Measurements from ENCODE around the gene KHDRBS1. TPM values are rescaled to one million over a fixed set of nuclear protein-coding genes. Genes with fewer than 3 reads are reported as not detected.
"Not testable (repeated sequence)": the region's sequence is repeated elsewhere in the genome, so short reads cannot be mapped to it uniquely, and the experiment has no call there.

The KHDRBS1 gene
- total and polyA plus RNA-seq, 7 experiments from 2014 or later: 89.2 to 162 (median 116) TPM

- no peaks in the 10 kb centered on the region for H3K9me3 Mint-ChIP-seq
- H3K36me3 Mint-ChIP-seq: peaks cover 0 to 7% (median 0%) of the 10 kb centered on the region in 5 donors
- POLR2A ChIA-PET: interaction anchor here (1.1 kb wide), 1 partner anchor 49 kb away, joined by 3 read pairs; the partner anchor contains the start of gene PTP4A2
- H3K4me1 Mint-ChIP-seq: peaks cover 29 to 66% (median 53%) of the 10 kb centered on the region in 7 donors
- no peaks in the 10 kb centered on the region for H3K27me3 ChIP-seq (ENCODE audit: control insufficient read depth in 2 of 2, insufficient read depth in 2 of 2, low read length in 2 of 2)
- ATAC-seq (no peak), DNase-seq (no peak)
- no peaks in the 10 kb centered on the region for H3K9me3 ChIP-seq (ENCODE audit: control insufficient read depth in 2 of 3, low read length in 3 of 3)
- H3K4me3 Mint-ChIP-seq: no peak overlapping the region
- H3K27ac Mint-ChIP-seq: peak overlapping the region in 8 of 9 donors; percentile 36 to 86 (median 70)
- no peaks in the 10 kb centered on the region for H3K36me3 ChIP-seq (ENCODE audit: control insufficient read depth in 2 of 3, insufficient read depth in 3 of 3, low read length in 3 of 3)
- CTCF ChIA-PET: interaction anchor here (0.9 kb wide), 1 partner anchor 48 kb away, joined by 3 read pairs; no protein-coding TSS in a partner anchor
- peaks cover 40 to 47% of the 10 kb centered on the region in 2 donors for H3K4me1 ChIP-seq (ENCODE audit: control insufficient read depth in 2 of 2, insufficient read depth in 2 of 2, low read length in 2 of 2)
- no peak overlapping the region for H3K27ac ChIP-seq (ENCODE audit: low read depth, low read length)
- intact Hi-C loops (cut with micrococcal nuclease): no loop called here
- H3K27me3 Mint-ChIP-seq: no peaks in the 10 kb centered on the region
- H3K4me3 ChIP-seq (ENCODE audit: low read length): no peak overlapping the region
Measured at GRCh38 chr1:31987135-31987619, 26.5 kb upstream of the KHDRBS1 start.

GRCh38 chr1:31989964-31990363, 23.7 kb upstream of the KHDRBS1 start:
- ATAC-seq (no peak), DNase-seq (no peak)
- CTCF ChIA-PET: interaction anchor here (1.4 kb wide), 1 partner anchor 14 kb away, joined by 5 read pairs; no protein-coding TSS in a partner anchor
- Histone ChIP-seq H3K4me1 (ENCODE audit: control insufficient read depth in 2 of 2, insufficient read depth in 2 of 2, low read length in 2 of 2) (peaks cover 19 to 20% of the 10 kb centered on the region in 2 donors), H3K27ac (ENCODE audit: low read depth, low read length) (no peak overlapping the region), H3K27me3 (ENCODE audit: control insufficient read depth in 2 of 2, insufficient read depth in 2 of 2, low read length in 2 of 2) (no peaks in the 10 kb centered on the region), H3K9me3 (ENCODE audit: control insufficient read depth in 2 of 3, low read length in 3 of 3) (no peaks in the 10 kb centered on the region), H3K36me3 (ENCODE audit: control insufficient read depth in 2 of 3, insufficient read depth in 3 of 3, low read length in 3 of 3) (no peaks in the 10 kb centered on the region), H3K4me3 (ENCODE audit: low read length) (no peak overlapping the region)
- Mint-ChIP-seq H3K27ac (peak overlapping the region in 7 of 9 donors; percentile 3 to 82 (median 64)), H3K36me3 (no peaks in the 10 kb centered on the region), H3K9me3 (no peaks in the 10 kb centered on the region), H3K4me3 (no peak overlapping the region), H3K4me1 (peaks cover 14 to 41% (median 31%) of the 10 kb centered on the region in 7 donors), H3K27me3 (no peaks in the 10 kb centered on the region)
- POLR2A ChIA-PET: interaction anchor here (0.7 to 0.8 kb wide), 2 partner anchors 8 to 14 kb away, joined by 3 to 4 read pairs; no protein-coding TSS in a partner anchor
- intact Hi-C loops (cut with micrococcal nuclease): no loop called here

- POLR2A ChIA-PET: interaction anchor here (0.6 to 1.1 kb wide), 3 partner anchors 9 to 516 kb away, joined by 3 to 4 read pairs (median 3); no protein-coding TSS in a partner anchor
Measured at GRCh38 chr1:31991182-31991581, 22.5 kb upstream of the KHDRBS1 start.

GRCh38 chr1:31995263-31995662, 18.4 kb upstream of the KHDRBS1 start:
- Mint-ChIP-seq H3K27me3 (no peaks in the 10 kb centered on the region), H3K27ac (no peak overlapping the region), H3K36me3 (no peaks in the 10 kb centered on the region), H3K4me1 (peaks cover under 1 to 14% (median 8%) of the 10 kb centered on the region in 7 donors), H3K4me3 (no peak overlapping the region), H3K9me3 (no peaks in the 10 kb centered on the region)
- DNase-seq (no peak), ATAC-seq (no peak)
- no peaks in the 10 kb centered on the region for H3K36me3 ChIP-seq (ENCODE audit: control insufficient read depth in 2 of 3, insufficient read depth in 3 of 3, low read length in 3 of 3)
- ChIA-PET CTCF (no interaction called here), POLR2A (interaction anchor here (0.6 to 0.9 kb wide), 2 partner anchors 37 to 74 kb away, joined by 3 to 7 read pairs; no protein-coding TSS in a partner anchor)
- intact Hi-C loops (cut with micrococcal nuclease): no loop called here
- H3K9me3 ChIP-seq (ENCODE audit: control insufficient read depth in 2 of 3, low read length in 3 of 3): no peaks in the 10 kb centered on the region
- no peaks in the 10 kb centered on the region for H3K4me1 ChIP-seq (ENCODE audit: control insufficient read depth in 2 of 2, insufficient read depth in 2 of 2, low read length in 2 of 2)
- H3K27ac ChIP-seq (ENCODE audit: low read depth, low read length): no peak overlapping the region
- H3K4me3 ChIP-seq (ENCODE audit: low read length): no peak overlapping the region
- no peaks in the 10 kb centered on the region for H3K27me3 ChIP-seq (ENCODE audit: control insufficient read depth in 2 of 2, insufficient read depth in 2 of 2, low read length in 2 of 2)

More at GRCh38 chr1:31991182-31991581, 22.5 kb upstream of the KHDRBS1 start:
- Mint-ChIP-seq H3K4me1 (peaks cover 8 to 34% (median 25%) of the 10 kb centered on the region in 7 donors), H3K27me3 (no peaks in the 10 kb centered on the region), H3K9me3 (no peaks in the 10 kb centered on the region), H3K4me3 (no peak overlapping the region), H3K36me3 (no peaks in the 10 kb centered on the region), H3K27ac (peak overlapping the region in 2 of 9 donors; percentile 26 to 54)
- intact Hi-C loops (cut with micrococcal nuclease): no loop called here
- H3K36me3 ChIP-seq (ENCODE audit: control insufficient read depth in 2 of 3, insufficient read depth in 3 of 3, low read length in 3 of 3): no peaks in the 10 kb centered on the region
- DNase-seq: no peak
- no peaks in the 10 kb centered on the region for H3K9me3 ChIP-seq (ENCODE audit: control insufficient read depth in 2 of 3, low read length in 3 of 3)
- CTCF ChIA-PET: interaction anchor here (0.6 kb wide), 2 partner anchors 14 to 176 kb away, joined by 4 read pairs; no protein-coding TSS in a partner anchor
- peaks cover 8 to 9% of the 10 kb centered on the region in 2 donors for H3K4me1 ChIP-seq (ENCODE audit: control insufficient read depth in 2 of 2, insufficient read depth in 2 of 2, low read length in 2 of 2)
- H3K4me3 ChIP-seq (ENCODE audit: low read length): no peak overlapping the region
- no peaks in the 10 kb centered on the region for H3K27me3 ChIP-seq (ENCODE audit: control insufficient read depth in 2 of 2, insufficient read depth in 2 of 2, low read length in 2 of 2)
- no peak overlapping the region for H3K27ac ChIP-seq (ENCODE audit: low read depth, low read length)
- no peak for ATAC-seq

GRCh38 chr1:31996121-31996520, 17.5 kb upstream of the KHDRBS1 start:
- CTCF ChIA-PET; H3K27me3 ChIP-seq (ENCODE audit: control insufficient read depth in 2 of 2, insufficient read depth in 2 of 2, low read length in 2 of 2); H3K4me3 Mint-ChIP-seq; H3K36me3 Mint-ChIP-seq; H3K4me1 ChIP-seq (ENCODE audit: control insufficient read depth in 2 of 2, insufficient read depth in 2 of 2, low read length in 2 of 2); H3K9me3 Mint-ChIP-seq; ATAC-seq; H3K9me3 ChIP-seq (ENCODE audit: control insufficient read depth in 2 of 3, low read length in 3 of 3); intact Hi-C loops (cut with micrococcal nuclease); POLR2A ChIA-PET; H3K4me3 ChIP-seq (ENCODE audit: low read length); H3K27me3 Mint-ChIP-seq; H3K36me3 ChIP-seq (ENCODE audit: control insufficient read depth in 2 of 3, insufficient read depth in 3 of 3, low read length in 3 of 3); H3K27ac ChIP-seq (ENCODE audit: low read depth, low read length); DNase-seq: not testable (repeated sequence)
- H3K27ac Mint-ChIP-seq: peak overlapping the region in 1 of 9 donors; percentile 55
- peaks cover 0 to 14% (median 2%) of the 10 kb centered on the region in 7 donors for H3K4me1 Mint-ChIP-seq

- ChIA-PET CTCF (interaction anchor here (0.7 kb wide), 1 partner anchor 40 kb away, joined by 3 read pairs; no protein-coding TSS in a partner anchor), POLR2A (no interaction called here)
- H3K4me3 Mint-ChIP-seq: no peak overlapping the region
- Histone ChIP-seq H3K27ac (ENCODE audit: low read depth, low read length) (no peak overlapping the region), H3K4me3 (ENCODE audit: low read length) (no peak overlapping the region), H3K36me3 (ENCODE audit: control insufficient read depth in 2 of 3, insufficient read depth in 3 of 3, low read length in 3 of 3) (no peaks in the 10 kb centered on the region), H3K27me3 (ENCODE audit: control insufficient read depth in 2 of 2, insufficient read depth in 2 of 2, low read length in 2 of 2) (no peaks in the 10 kb centered on the region), H3K9me3 (ENCODE audit: control insufficient read depth in 2 of 3, low read length in 3 of 3) (no peaks in the 10 kb centered on the region), H3K4me1 (ENCODE audit: control insufficient read depth in 2 of 2, insufficient read depth in 2 of 2, low read length in 2 of 2) (peaks cover 3 to 4% of the 10 kb centered on the region in 2 donors)
- intact Hi-C loops (cut with micrococcal nuclease): loop anchor here in 1 of 2 donors (2.0 kb wide), 1 partner anchor 17 kb away; no protein-coding TSS in a partner anchor
- no peaks in the 10 kb centered on the region for H3K27me3 Mint-ChIP-seq
- peaks cover 9 to 19% (median 13%) of the 10 kb centered on the region in 7 donors for H3K4me1 Mint-ChIP-seq
- H3K9me3 Mint-ChIP-seq: no peaks in the 10 kb centered on the region
- peak overlapping the region in 1 of 9 donors; percentile 5 for H3K27ac Mint-ChIP-seq
- ATAC-seq: no peak
- no peak for DNase-seq
- H3K36me3 Mint-ChIP-seq: no peaks in the 10 kb centered on the region
Measured at GRCh38 chr1:32001863-32002262, 11.8 kb upstream of the KHDRBS1 start.

Measured in naive thymus-derived CD4-positive, alpha-beta T cell (primary cell).